Measurements from ENCODE around the gene UNC93A. TPM values are rescaled to one million over a fixed set of nuclear protein-coding genes. Genes with fewer than 3 reads are reported as not detected.

UNC93A gene
- total and polyA plus RNA-seq, 9 of the 15 experiments (the other 6 are each of a cell fraction or from before 2014, with no cell fraction given), result not detected

DNA sequence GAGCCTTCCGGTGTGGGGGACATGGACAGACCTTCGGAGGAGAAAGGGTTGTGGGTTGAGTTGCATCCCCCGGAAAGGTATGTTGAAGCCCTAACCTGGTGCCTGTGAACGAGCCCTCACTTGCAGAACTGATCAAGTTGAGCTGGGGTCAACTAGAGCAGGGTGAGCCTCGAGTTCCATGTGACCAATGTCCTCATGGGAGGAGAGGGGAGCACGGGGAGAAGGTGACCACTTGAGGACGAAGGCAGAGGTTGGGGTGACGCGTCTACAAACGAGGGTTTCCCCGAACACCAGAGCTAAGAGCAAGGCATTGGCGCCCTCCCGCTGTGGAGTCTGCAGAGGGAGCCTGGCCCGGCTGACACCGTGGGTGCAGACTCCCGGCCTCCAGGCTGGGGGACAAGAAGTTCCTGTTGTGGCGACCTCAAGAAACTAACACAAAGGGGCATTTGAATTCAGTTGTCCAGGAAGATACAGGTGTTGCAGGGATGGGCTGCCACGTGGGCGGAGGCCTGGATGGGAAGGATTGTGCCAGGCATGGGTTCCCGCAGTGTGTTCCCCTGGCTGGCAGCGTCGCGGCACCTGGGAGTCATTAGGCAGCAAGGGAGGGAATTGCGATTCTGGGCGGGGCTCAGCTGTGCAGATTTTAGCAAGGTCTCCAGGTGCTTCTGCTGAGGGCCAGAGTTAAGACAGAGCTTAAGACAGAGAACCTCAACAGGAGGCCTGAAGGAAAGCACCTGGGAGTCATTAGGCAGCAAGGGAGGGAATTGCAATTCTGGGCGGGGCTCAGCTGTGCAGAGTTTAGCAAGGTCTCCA, 20.4 kb upstream of the UNC93A start (continued):
- TF ChIP-seq, protein P1, sequence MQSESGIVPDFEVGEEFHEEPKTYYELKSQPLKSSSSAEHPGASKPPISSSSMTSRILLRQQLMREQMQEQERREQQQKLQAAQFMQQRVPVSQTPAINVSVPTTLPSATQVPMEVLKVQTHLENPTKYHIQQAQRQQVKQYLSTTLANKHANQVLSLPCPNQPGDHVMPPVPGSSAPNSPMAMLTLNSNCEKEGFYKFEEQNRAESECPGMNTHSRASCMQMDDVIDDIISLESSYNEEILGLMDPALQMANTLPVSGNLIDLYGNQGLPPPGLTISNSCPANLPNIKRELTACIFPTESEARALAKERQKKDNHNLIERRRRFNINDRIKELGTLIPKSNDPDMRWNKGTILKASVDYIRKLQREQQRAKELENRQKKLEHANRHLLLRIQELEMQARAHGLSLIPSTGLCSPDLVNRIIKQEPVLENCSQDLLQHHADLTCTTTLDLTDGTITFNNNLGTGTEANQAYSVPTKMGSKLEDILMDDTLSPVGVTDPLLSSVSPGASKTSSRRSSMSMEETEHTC (IDR thresholded peaks at IDR 0.05), result no peak
- TF ChIP-seq, protein P2, sequence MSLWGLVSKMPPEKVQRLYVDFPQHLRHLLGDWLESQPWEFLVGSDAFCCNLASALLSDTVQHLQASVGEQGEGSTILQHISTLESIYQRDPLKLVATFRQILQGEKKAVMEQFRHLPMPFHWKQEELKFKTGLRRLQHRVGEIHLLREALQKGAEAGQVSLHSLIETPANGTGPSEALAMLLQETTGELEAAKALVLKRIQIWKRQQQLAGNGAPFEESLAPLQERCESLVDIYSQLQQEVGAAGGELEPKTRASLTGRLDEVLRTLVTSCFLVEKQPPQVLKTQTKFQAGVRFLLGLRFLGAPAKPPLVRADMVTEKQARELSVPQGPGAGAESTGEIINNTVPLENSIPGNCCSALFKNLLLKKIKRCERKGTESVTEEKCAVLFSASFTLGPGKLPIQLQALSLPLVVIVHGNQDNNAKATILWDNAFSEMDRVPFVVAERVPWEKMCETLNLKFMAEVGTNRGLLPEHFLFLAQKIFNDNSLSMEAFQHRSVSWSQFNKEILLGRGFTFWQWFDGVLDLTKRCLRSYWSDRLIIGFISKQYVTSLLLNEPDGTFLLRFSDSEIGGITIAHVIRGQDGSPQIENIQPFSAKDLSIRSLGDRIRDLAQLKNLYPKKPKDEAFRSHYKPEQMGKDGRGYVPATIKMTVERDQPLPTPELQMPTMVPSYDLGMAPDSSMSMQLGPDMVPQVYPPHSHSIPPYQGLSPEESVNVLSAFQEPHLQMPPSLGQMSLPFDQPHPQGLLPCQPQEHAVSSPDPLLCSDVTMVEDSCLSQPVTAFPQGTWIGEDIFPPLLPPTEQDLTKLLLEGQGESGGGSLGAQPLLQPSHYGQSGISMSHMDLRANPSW (CRISPR knock-in tag; IDR thresholded peaks at IDR 0.05), result no peak
- TF ChIP-seq NCOA4 (IDR thresholded peaks at IDR 0.05; ENCODE audit: partially characterized antibody), result no peak

DNA sequence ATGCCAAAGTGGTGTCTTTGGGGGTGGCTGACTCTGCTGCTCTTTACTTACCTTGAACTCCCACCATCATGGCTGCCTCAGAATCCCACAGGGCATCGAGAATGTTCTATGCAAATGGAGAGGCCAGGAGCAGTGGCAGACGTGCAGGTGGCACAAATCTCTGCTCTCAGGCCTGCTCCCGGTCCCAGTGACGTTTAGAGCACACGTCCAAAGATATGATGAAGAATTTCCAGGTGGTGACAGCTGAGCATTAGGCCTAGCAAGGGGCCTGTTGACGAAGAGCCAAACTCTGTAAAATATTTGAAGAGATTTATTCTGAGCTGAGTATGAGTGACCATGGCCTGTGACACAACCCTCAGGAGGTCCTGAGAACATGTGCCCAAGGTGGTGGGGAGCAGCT, 19.0 kb upstream of the UNC93A start:
- H3K4me2 ChIP-seq (ENCODE audit: insufficient read depth, low read length), result no peak overlapping the region
- H3K4me3 ChIP-seq, result no peak overlapping the region
- peaks cover 6 to 41% of the 10 kb centered on the region in 2 experiments; a peak in 3 of 5 replicates for H3K27me3 ChIP-seq (ENCODE audit: control insufficient read depth in 2 of 2, insufficient read depth in 2 of 2, low read length in 2 of 2)
- ChIA-PET POLR2A (no interaction called here), CTCF (ENCODE audit: low intra/inter-chr PET ratio) (no interaction called here)
- TF ChIP-seq, protein P3, sequence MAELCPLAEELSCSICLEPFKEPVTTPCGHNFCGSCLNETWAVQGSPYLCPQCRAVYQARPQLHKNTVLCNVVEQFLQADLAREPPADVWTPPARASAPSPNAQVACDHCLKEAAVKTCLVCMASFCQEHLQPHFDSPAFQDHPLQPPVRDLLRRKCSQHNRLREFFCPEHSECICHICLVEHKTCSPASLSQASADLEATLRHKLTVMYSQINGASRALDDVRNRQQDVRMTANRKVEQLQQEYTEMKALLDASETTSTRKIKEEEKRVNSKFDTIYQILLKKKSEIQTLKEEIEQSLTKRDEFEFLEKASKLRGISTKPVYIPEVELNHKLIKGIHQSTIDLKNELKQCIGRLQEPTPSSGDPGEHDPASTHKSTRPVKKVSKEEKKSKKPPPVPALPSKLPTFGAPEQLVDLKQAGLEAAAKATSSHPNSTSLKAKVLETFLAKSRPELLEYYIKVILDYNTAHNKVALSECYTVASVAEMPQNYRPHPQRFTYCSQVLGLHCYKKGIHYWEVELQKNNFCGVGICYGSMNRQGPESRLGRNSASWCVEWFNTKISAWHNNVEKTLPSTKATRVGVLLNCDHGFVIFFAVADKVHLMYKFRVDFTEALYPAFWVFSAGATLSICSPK (IDR thresholded peaks at IDR 0.05; ENCODE audit: borderline replicate concordance), result no peak
- TF ChIP-seq, protein P4, sequence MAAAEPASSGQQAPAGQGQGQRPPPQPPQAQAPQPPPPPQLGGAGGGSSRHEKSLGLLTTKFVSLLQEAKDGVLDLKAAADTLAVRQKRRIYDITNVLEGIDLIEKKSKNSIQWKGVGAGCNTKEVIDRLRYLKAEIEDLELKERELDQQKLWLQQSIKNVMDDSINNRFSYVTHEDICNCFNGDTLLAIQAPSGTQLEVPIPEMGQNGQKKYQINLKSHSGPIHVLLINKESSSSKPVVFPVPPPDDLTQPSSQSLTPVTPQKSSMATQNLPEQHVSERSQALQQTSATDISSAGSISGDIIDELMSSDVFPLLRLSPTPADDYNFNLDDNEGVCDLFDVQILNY (CRISPR knock-in tag; IDR thresholded peaks at IDR 0.05), result no peak
- TF ChIP-seq SAFB (IDR thresholded peaks at IDR 0.05; ENCODE audit: borderline replicate concordance, low read depth, low read length) (no peak), GTF2F1 (IDR thresholded peaks at IDR 0.05; ENCODE audit: low read depth, low read length) (no peak)
- H3K4me1 ChIP-seq (replicated peaks in 1 of 2; ENCODE audit: control insufficient read depth in 2 of 2, insufficient read depth in 2 of 2, low read length in 2 of 2), result peaks cover 0 to 3% of the 10 kb centered on the region in 2 experiments; a peak in 1 of 5 replicates
- no peaks in the 10 kb centered on the region for H3K36me3 ChIP-seq (ENCODE audit: control insufficient read depth, insufficient read depth, low read length)
- H3K9me1 ChIP-seq (ENCODE audit: control insufficient read depth, insufficient read depth, low read length), result no peaks in the 10 kb centered on the region
- DNase-seq (ENCODE audit: extremely low read depth in 1 of 4, low spot score in 3 of 4) (no peak), FAIRE-seq (no peak), ATAC-seq (no peak)
- H2AFZ ChIP-seq (ENCODE audit: low read depth, low read length), result no peak overlapping the region
- in situ Hi-C loops (cut with MboI), result no loop called here
- no peak overlapping the region for H3K27ac ChIP-seq (ENCODE audit: extremely low read depth, low read depth, low read length)
- intact Hi-C loops (cut with micrococcal nuclease), result no loop called here
- H3K9me3 ChIP-seq (replicated peaks; ENCODE audit: control insufficient read depth, insufficient read depth, low read depth, low read length), result no peaks in the 10 kb centered on the region
- 0% methylated on average over 6 of the region's 6 CpGs for WGBS (ENCODE audit: insufficient coverage, low coverage, missing lambda C conversion rate)
- H3K79me2 ChIP-seq (ENCODE audit: control insufficient read depth, insufficient read depth, low read length), result no peaks in the 10 kb centered on the region
- no TSS peak for BruUV-seq (replicated peaks)
- H4K20me1 ChIP-seq (replicated peaks; ENCODE audit: control insufficient read depth, insufficient read depth, low read length), result no peaks in the 10 kb centered on the region
- no peak overlapping the region for H3K9ac ChIP-seq (ENCODE audit: insufficient read depth in 1 of 2, low read depth in 2 of 2, low read length in 2 of 2)
